HCT116 (cell line): ENCODE results near the gene ZFR. TPM values are rescaled to one million over a fixed set of nuclear protein-coding genes. Genes with fewer than 3 reads are reported as not detected.

ENCODE experiments used
- ATAC-seq: fragments of 200-7000 bp; cut with Tn5 transposase; 2 replicates; pipeline ENCODE4 v1.9.1; 2020; ENCODE audit warnings: mild to moderate bottlenecking, moderate library complexity
- BruUV-seq: library from RNA; stranded (reverse); fragments of 400-500 nt; replicated peaks from 2 replicates; lab custom pipeline; 2021; lab: Mats Ljungman, UMichigan
- CTCF ChIA-PET: fragments of 300-600 bp; sonication (Branson Sonifier 250); formaldehyde crosslinking; loops from one replicate; lab custom pipeline; 2021; ENCODE audit warnings: antibody characterized with exemption; lab: Charles Lee
- POLR2A ChIA-PET: fragments of 300-600, 350-600 bp; sonication (Branson Sonifier 250); formaldehyde crosslinking; loops from one replicate; lab custom pipeline; 2021; ENCODE audit warnings: antibody characterized with exemption; lab: Charles Lee
- RAD21 ChIA-PET, 2 experiments: fragments of 300-600 bp; sonication (Branson Sonifier 250); formaldehyde crosslinking; loops; one replicate each; lab custom pipeline; 2023; ENCODE audit warnings: low total read pairs in 2 of 2; ENCODE audit not compliant: uncharacterized antibody in 2 of 2, unreplicated experiment in 2 of 2, low non-redundant PET in 1 of 2; lab: Charles Lee
- DNase-seq: peaks from one replicate; pipeline ENCODE4 v3.0.0-alpha.2; 2010; ENCODE audit warnings: low read depth, low spot score
- H2AFZ ChIP-seq: fragments of 200-600 bp; shearing (Covaris generic), sonication (generic); 2 replicates; pipeline ENCODE4 v1.6.1; 2017; ENCODE audit warnings: low read depth, mixed run types, mixed read lengths, antibody characterized with exemption, low read length; ENCODE audit not compliant: poor library complexity, severe bottlenecking
- H3K27ac ChIP-seq: 2 replicates; pipeline ENCODE4 v1.5.1; 2012; ENCODE audit warnings: low read depth, low read length
- H3K27me3 ChIP-seq: fragments of 200-600 bp; sonication (generic); 2 replicates; pipeline ENCODE4 v1.6.1; 2016; ENCODE audit warnings: mixed run types, low read length, mixed read lengths; ENCODE audit not compliant: insufficient read depth
- H3K36me3 ChIP-seq, 2 experiments: fragments of 200-500 bp in 1 of 2; fragments of 200-600 bp in 1 of 2; sonication (Bioruptor generic) in 1 of 2; sonication (generic) in 1 of 2; 2 replicates each; pipeline versions ENCODE4 v1.5.1 to v1.6.1; 2014 to 2016; ENCODE audit warnings: low read length in 2 of 2, inconsistent platforms in 1 of 2, mixed read lengths in 1 of 2, mixed run types in 1 of 2; ENCODE audit not compliant: insufficient read depth in 2 of 2, control insufficient read depth in 1 of 2
- H3K4me1 ChIP-seq, 2 experiments: fragments of 200-600 bp in 1 of 2; sonication (generic) in 1 of 2; 2 replicates each; pipeline versions ENCODE4 v1.5.1 to v1.6.1; 2012 to 2017; ENCODE audit warnings: low read length in 2 of 2, inconsistent platforms in 1 of 2, mild to moderate bottlenecking in 1 of 2, mixed read lengths in 1 of 2, mixed run types in 1 of 2, moderate library complexity in 1 of 2; ENCODE audit not compliant: insufficient read depth in 2 of 2, control insufficient read depth in 1 of 2
- H3K4me2 ChIP-seq: fragments of 200-600 bp; sonication (generic); 2 replicates; pipeline ENCODE4 v1.6.1; 2017; ENCODE audit warnings: mixed run types, low read length, mixed read lengths
- H3K4me3 ChIP-seq, 2 experiments: fragments of 200-600 bp in 1 of 2; sonication (generic) in 1 of 2; replicated peaks in 1 of 2; 2 replicates each; pipeline ENCODE4 v1.5.1; 2011 to 2016; ENCODE audit warnings: low read length in 2 of 2, control low read depth in 1 of 2, low read depth in 1 of 2, mild to moderate bottlenecking in 1 of 2, mixed read lengths in 1 of 2, mixed run types in 1 of 2
- H3K79me2 ChIP-seq: fragments of 200-600 bp; sonication (generic); 2 replicates; pipeline ENCODE4 v1.6.1; 2017; ENCODE audit warnings: mild to moderate bottlenecking, mixed run types, low read length, moderate library complexity, mixed read lengths; ENCODE audit not compliant: insufficient read depth
- H3K9ac ChIP-seq: fragments of 200-600 bp; sonication (generic); 2 replicates; pipeline ENCODE4 v1.6.1; 2016; ENCODE audit warnings: low read length, mixed read lengths
- H3K9me2 ChIP-seq: fragments of 200-600 bp; sonication (generic), shearing (Covaris generic); 2 replicates; pipeline ENCODE4 v1.6.1; 2017; ENCODE audit warnings: mixed run types, mild to moderate bottlenecking, moderate library complexity; ENCODE audit not compliant: insufficient read depth
- H3K9me3 ChIP-seq, 2 experiments: fragments of 200-500 bp in 1 of 2; fragments of 200-600 bp in 1 of 2; sonication (Bioruptor generic) in 1 of 2; sonication (generic) in 1 of 2; 2 replicates each; pipeline ENCODE4 v1.6.1; 2014 to 2017; ENCODE audit warnings: low read length in 2 of 2, mixed read lengths in 2 of 2, inconsistent platforms in 1 of 2, low read depth in 1 of 2, mild to moderate bottlenecking in 1 of 2, mixed run types in 1 of 2, moderate library complexity in 1 of 2; ENCODE audit not compliant: control insufficient read depth in 1 of 2, insufficient read depth in 1 of 2
- H4K20me1 ChIP-seq: fragments of 200-600 bp; sonication (generic), shearing (Covaris generic); 2 replicates; pipeline ENCODE4 v1.6.1; 2017; ENCODE audit warnings: mixed run types, mild to moderate bottlenecking, moderate library complexity; ENCODE audit not compliant: insufficient read depth
- CBX3 ChIP-seq: IDR thresholded peaks from 2 replicates; pipeline ENCODE4 v1.6.1; 2012; ENCODE audit warnings: low read depth
- CEBPB ChIP-seq: IDR thresholded peaks from 2 replicates; pipeline ENCODE4 v1.6.1; 2012; ENCODE audit warnings: low read depth
- EGR1 ChIP-seq: IDR thresholded peaks from 2 replicates; pipeline ENCODE4 v1.6.1; 2012; ENCODE audit warnings: low read depth
- FOSL1 ChIP-seq: IDR thresholded peaks from 2 replicates; pipeline ENCODE4 v1.6.1; 2012; ENCODE audit warnings: low read depth
- MAX ChIP-seq: IDR thresholded peaks from 2 replicates; pipeline ENCODE4 v1.6.1; 2012
- POLR2A ChIP-seq: IDR thresholded peaks from 2 replicates; pipeline ENCODE4 v1.7.0; 2011; ENCODE audit warnings: borderline replicate concordance; ENCODE audit not compliant: insufficient read depth, insufficient read length; ENCODE audit errors: extremely low read depth
- POLR2AphosphoS5 ChIP-seq: IDR thresholded peaks from 2 replicates; pipeline ENCODE4 v1.6.1; 2011; ENCODE audit warnings: mild to moderate bottlenecking, low read depth, low read length, moderate library complexity
- SP1 ChIP-seq: IDR thresholded peaks from 2 replicates; pipeline ENCODE4 v1.6.1; 2012; ENCODE audit warnings: low read depth
- ZFX ChIP-seq: fragments of 450-650 bp; IDR thresholded peaks from 2 replicates; pipeline ENCODE4 v1.6.1; 2017
- ZNF274 ChIP-seq: fragments of 200-500 bp; sonication (Bioruptor generic); IDR thresholded peaks from 2 replicates; pipeline ENCODE4 v1.6.1; 2014; ENCODE audit warnings: mild to moderate bottlenecking, low read depth, low read length, inconsistent platforms
- intact Hi-C: fragments of 100-400 bp; cut with micrococcal nuclease; formaldehyde crosslinking; loops from 2 replicates; pipeline ENCODE4 v1.10.0; 2022
- total RNA-seq: library from RNA; stranded (reverse); gene quantifications from one replicate; pipeline ENCODE4 v1.2.1, GENCODE V29; 2021; ENCODE audit not compliant: unreplicated experiment
- TF ChIP-seq, protein P1 (sequence below): IDR thresholded peaks from 2 replicates; pipeline ENCODE4 v1.6.1; 2011; ENCODE audit warnings: mild to moderate bottlenecking, low read length, moderate library complexity; ENCODE audit not compliant: insufficient replicate concordance; ENCODE audit errors: extremely low read depth

Gene ZFR
- total RNA-seq, 1 experiment from 2014 or later = 65.7 TPM

GRCh38 chr5:32487008-32487407 is 42.5 kb upstream of the ZFR start:
- TF ChIP-seq ZNF274 (no peak), ZFX (no peak), POLR2A (no peak), SP1 (no peak), MAX (no peak), CEBPB (no peak), FOSL1 (no peak), CBX3 (no peak), EGR1 (no peak), POLR2AphosphoS5 (no peak)
- TF ChIP-seq, protein P1, sequence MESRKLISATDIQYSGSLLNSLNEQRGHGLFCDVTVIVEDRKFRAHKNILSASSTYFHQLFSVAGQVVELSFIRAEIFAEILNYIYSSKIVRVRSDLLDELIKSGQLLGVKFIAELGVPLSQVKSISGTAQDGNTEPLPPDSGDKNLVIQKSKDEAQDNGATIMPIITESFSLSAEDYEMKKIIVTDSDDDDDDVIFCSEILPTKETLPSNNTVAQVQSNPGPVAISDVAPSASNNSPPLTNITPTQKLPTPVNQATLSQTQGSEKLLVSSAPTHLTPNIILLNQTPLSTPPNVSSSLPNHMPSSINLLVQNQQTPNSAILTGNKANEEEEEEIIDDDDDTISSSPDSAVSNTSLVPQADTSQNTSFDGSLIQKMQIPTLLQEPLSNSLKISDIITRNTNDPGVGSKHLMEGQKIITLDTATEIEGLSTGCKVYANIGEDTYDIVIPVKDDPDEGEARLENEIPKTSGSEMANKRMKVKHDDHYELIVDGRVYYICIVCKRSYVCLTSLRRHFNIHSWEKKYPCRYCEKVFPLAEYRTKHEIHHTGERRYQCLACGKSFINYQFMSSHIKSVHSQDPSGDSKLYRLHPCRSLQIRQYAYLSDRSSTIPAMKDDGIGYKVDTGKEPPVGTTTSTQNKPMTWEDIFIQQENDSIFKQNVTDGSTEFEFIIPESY = no peak
- ChIA-PET CTCF (interaction anchor here (1.0 to 6.1 kb wide), 2 partner anchors 15 to 103 kb away, joined by 3 to 184 read pairs; no protein-coding TSS in a partner anchor), POLR2A (interaction anchor here (0.6 kb wide), 1 partner anchor 10 kb away, joined by 3 read pairs; no protein-coding TSS in a partner anchor), RAD21 (no interaction called here)
- no peak for ATAC-seq
- Histone ChIP-seq H3K4me1 (no peaks in the 10 kb centered on the region), H2AFZ (no peak overlapping the region), H3K27me3 (no peaks in the 10 kb centered on the region), H3K4me3 (no peak overlapping the region), H3K36me3 (no peaks in the 10 kb centered on the region), H3K4me2 (no peak overlapping the region), H3K27ac (no peak overlapping the region), H3K9ac (no peak overlapping the region), H3K79me2 (no peaks in the 10 kb centered on the region), H4K20me1 (no peaks in the 10 kb centered on the region), H3K9me3 (no peaks in the 10 kb centered on the region), H3K9me2 (no peaks in the 10 kb centered on the region)
- intact Hi-C loops = loop anchor here (5.0 to 10.0 kb wide), 2 partner anchors 695 to 938 kb away; no protein-coding TSS in a partner anchor
- no peak for DNase-seq
- BruUV-seq = no TSS peak
